ENCODE results near the gene TINAG. TPM values are rescaled to one million over a fixed set of nuclear protein-coding genes. Genes with fewer than 3 reads are reported as not detected.

Gene TINAG
- total and polyA plus RNA-seq, 2 of the 13 experiments (the other 11 are each of a cell fraction or from before 2014, with no cell fraction given) = 0.08 to 0.15 TPM

DNA sequence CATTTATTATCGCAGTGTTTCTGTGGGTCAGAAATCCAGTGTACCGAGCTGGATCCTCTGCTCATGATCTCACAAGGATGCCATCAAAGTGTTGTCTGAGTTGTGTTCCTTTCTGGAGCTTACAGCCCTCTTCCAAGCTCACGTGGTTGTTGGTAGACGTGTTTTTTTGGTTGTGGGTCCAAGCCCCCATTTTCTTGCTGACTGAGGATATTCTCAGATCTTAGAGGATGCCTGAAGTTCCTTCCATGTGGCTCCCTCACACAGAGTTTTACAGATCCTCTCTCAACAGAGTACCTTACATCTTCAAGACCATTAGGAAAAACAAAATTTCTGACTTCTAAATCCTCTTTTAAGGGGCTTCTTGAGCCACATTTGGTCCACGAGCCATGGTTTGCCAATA is 78.1 kb downstream of the TINAG start:
- no peak for FAIRE-seq
- H3K27ac ChIP-seq (ENCODE audit: extremely low read length, insufficient read depth, low read length) = no peak overlapping the region
- 32% methylated on average over 5 of the region's 5 CpGs for WGBS (ENCODE audit: low lambda C conversion rate)

DNA sequence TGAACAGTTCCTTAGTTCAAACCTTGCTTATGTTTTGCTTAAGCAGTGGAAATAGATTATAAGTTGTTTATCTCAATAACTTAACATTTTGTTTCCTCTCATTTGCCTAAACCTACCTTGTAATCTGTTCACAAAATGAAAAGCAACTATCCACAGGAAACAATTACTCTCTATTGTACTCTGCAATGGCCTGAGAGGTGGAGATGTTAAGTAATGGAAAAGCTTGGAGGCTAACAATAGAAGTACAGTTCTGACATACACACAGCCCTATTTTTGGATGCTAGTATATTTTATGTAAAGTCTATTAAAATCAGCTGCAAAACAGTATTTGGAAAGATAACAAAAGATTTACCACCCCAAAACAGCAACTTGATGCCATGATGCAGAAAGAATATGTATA is 82.1 kb downstream of the TINAG start:
- Histone ChIP-seq H3K27ac (ENCODE audit: extremely low read length, insufficient read depth, low read length) (no peak overlapping the region), H3K4me1 (ENCODE audit: insufficient read depth, low read length) (no peaks in the 10 kb centered on the region), H3K36me3 (replicated peaks in 1 of 2; ENCODE audit: control insufficient read depth in 1 of 2, insufficient read depth in 2 of 2, low read length in 2 of 2) (no peaks in the 10 kb centered on the region), H2AFZ (ENCODE audit: low read length) (no peak overlapping the region), H3K4me3 (replicated peaks in 1 of 3; ENCODE audit: insufficient read depth in 1 of 3, low read depth in 2 of 3, low read length in 3 of 3) (no peak overlapping the region), H3K79me2 (ENCODE audit: insufficient read depth, low read length) (no peaks in the 10 kb centered on the region), H4K20me1 (ENCODE audit: insufficient read depth, low read length) (no peaks in the 10 kb centered on the region), H3K9ac (ENCODE audit: insufficient read depth, low read depth, low read length) (no peak overlapping the region), H3K4me2 (ENCODE audit: low read depth, low read length) (no peak overlapping the region), H3K9me3 (ENCODE audit: low read length) (no peaks in the 10 kb centered on the region), H3K27me3 (ENCODE audit: control insufficient read depth in 1 of 2, insufficient read depth in 2 of 2, low read length in 2 of 2) (no peaks in the 10 kb centered on the region)
- in situ Hi-C loops (cut with HindIII; ENCODE audit: extremely low pct_ligation_motif_present, low pct_unique_long_range_greater_than_20kb) (no loop called here), intact Hi-C loops (cut with micrococcal nuclease; ENCODE audit: unreplicated experiment) (no loop called here)
- CTCF ChIA-PET (ENCODE audit: low intra/inter-chr PET ratio, low total read pairs) = no interaction called here
- FAIRE-seq (no peak), ATAC-seq (no peak), DNase-seq (ENCODE audit: low spot score) (no peak)
- no TSS peak for BruUV-seq (replicated peaks)
- POLR2A ChIA-PET = no interaction called here
- TF ChIP-seq, protein P1, sequence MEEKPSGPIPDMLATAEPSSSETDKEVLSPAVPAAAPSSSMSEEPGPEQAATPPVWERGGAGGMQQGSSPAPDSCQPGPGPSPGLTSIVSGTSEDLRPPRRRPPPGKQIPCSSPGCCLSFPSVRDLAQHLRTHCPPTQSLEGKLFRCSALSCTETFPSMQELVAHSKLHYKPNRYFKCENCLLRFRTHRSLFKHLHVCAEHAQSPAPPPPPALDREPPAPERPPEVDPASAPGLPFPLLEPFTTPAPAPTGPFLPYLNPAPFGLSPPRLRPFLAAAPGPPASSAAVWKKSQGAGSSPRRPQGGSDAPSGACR (CRISPR knock-in tag; IDR thresholded peaks at IDR 0.05) = no peak
- TF ChIP-seq SETDB1 (CRISPR knock-in tag; IDR thresholded peaks at IDR 0.05; ENCODE audit: borderline replicate concordance) (no peak), ZFP82 (CRISPR knock-in tag; IDR thresholded peaks at IDR 0.05; ENCODE audit: borderline replicate concordance) (no peak), RNF2 (conservative IDR thresholded peaks at IDR 0.05; ENCODE audit: low read depth) (no peak), MAF1 (CRISPR knock-in tag; IDR thresholded peaks at IDR 0.05; ENCODE audit: borderline replicate concordance) (no peak), IRF2 (CRISPR knock-in tag; IDR thresholded peaks at IDR 0.05) (no peak), ATRX (CRISPR knock-in tag; IDR thresholded peaks at IDR 0.05; ENCODE audit: borderline replicate concordance) (no peak), ISX (CRISPR knock-in tag; conservative IDR thresholded peaks at IDR 0.05) (no peak), ZNF891 (CRISPR knock-in tag; IDR thresholded peaks at IDR 0.05) (no peak), ZFP36L2 (CRISPR knock-in tag; IDR thresholded peaks at IDR 0.05) (no peak), AHR (CRISPR knock-in tag; IDR thresholded peaks at IDR 0.05) (no peak), ZC3H4 (CRISPR knock-in tag; IDR thresholded peaks at IDR 0.05; ENCODE audit: borderline replicate concordance) (no peak), ZNF777 (CRISPR knock-in tag; IDR thresholded peaks at IDR 0.05) (no peak), HOXA7 (CRISPR knock-in tag; IDR thresholded peaks at IDR 0.05) (no peak), FOXA3 (CRISPR knock-in tag; IDR thresholded peaks at IDR 0.05) (no peak)
- TF ChIP-seq, protein P2, sequence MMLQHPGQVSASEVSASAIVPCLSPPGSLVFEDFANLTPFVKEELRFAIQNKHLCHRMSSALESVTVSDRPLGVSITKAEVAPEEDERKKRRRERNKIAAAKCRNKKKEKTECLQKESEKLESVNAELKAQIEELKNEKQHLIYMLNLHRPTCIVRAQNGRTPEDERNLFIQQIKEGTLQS (CRISPR knock-in tag; IDR thresholded peaks at IDR 0.05) = no peak
- TF ChIP-seq, protein P3, sequence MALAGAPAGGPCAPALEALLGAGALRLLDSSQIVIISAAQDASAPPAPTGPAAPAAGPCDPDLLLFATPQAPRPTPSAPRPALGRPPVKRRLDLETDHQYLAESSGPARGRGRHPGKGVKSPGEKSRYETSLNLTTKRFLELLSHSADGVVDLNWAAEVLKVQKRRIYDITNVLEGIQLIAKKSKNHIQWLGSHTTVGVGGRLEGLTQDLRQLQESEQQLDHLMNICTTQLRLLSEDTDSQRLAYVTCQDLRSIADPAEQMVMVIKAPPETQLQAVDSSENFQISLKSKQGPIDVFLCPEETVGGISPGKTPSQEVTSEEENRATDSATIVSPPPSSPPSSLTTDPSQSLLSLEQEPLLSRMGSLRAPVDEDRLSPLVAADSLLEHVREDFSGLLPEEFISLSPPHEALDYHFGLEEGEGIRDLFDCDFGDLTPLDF (CRISPR knock-in tag; IDR thresholded peaks at IDR 0.05) = no peak

More for the DNA sequence above, 78.1 kb downstream of the TINAG start:
- in situ Hi-C loops (cut with HindIII; ENCODE audit: extremely low pct_ligation_motif_present, low pct_unique_long_range_greater_than_20kb) (no loop called here), intact Hi-C loops (cut with micrococcal nuclease; ENCODE audit: unreplicated experiment) (no loop called here)
- no peaks in the 10 kb centered on the region for H3K4me1 ChIP-seq (ENCODE audit: insufficient read depth, low read length)
- H4K20me1 ChIP-seq (ENCODE audit: insufficient read depth, low read length) = no peaks in the 10 kb centered on the region
- TF ChIP-seq RAD51 (IDR thresholded peaks at IDR 0.05; ENCODE audit: borderline replicate concordance) (no peak), MAFK (conservative IDR thresholded peaks at IDR 0.05 in 1 of 2, IDR thresholded peaks at IDR 0.05 in 1 of 2; ENCODE audit: low read length in 2 of 2) (peak; percentile 53 to 70; a peak in 3 of 4 replicates), MAFF (IDR thresholded peaks at IDR 0.05; ENCODE audit: low read depth, low read length) (0 out of 2 replicates have a peak, but pooled peaks have one; percentile 40)
- H2AFZ ChIP-seq (ENCODE audit: low read length) = no peak overlapping the region
- ChIA-PET CTCF (ENCODE audit: low intra/inter-chr PET ratio, low total read pairs) (no interaction called here), POLR2A (no interaction called here)
- BruUV-seq (replicated peaks) = no TSS peak
- no peaks in the 10 kb centered on the region for H3K36me3 ChIP-seq (replicated peaks in 1 of 2; ENCODE audit: control insufficient read depth in 1 of 2, insufficient read depth in 2 of 2, low read length in 2 of 2)
- H3K79me2 ChIP-seq (ENCODE audit: insufficient read depth, low read length) = no peaks in the 10 kb centered on the region
- H3K9ac ChIP-seq (ENCODE audit: insufficient read depth, low read depth, low read length) = no peak overlapping the region
- no peak for DNase-seq (ENCODE audit: low spot score)
- H3K9me3 ChIP-seq (ENCODE audit: low read length) = no peaks in the 10 kb centered on the region
- no peaks in the 10 kb centered on the region for H3K27me3 ChIP-seq (ENCODE audit: control insufficient read depth in 1 of 2, insufficient read depth in 2 of 2, low read length in 2 of 2)
- no peak overlapping the region for H3K4me3 ChIP-seq (replicated peaks in 1 of 3; ENCODE audit: insufficient read depth in 1 of 3, low read depth in 2 of 3, low read length in 3 of 3)
- no peak for ATAC-seq
- H3K4me2 ChIP-seq (ENCODE audit: low read depth, low read length) = no peak overlapping the region
